ENCODE measurements around the gene EXOSC6. TPM values are rescaled to one million over a fixed set of nuclear protein-coding genes. Genes with fewer than 3 reads are reported as not detected.
"Not testable (repeated sequence)": the region's sequence is repeated elsewhere in the genome, so short reads cannot be mapped to it uniquely, and the experiment has no call there.

Gene EXOSC6
- total RNA-seq, 2 experiments from 2014 or later: 27.6 to 28.5 TPM

- POLR2A ChIA-PET; H3K4me1 Mint-ChIP-seq (ENCODE audit: low read depth); H3K9me3 Mint-ChIP-seq (ENCODE audit: insufficient read depth); H3K27me3 Mint-ChIP-seq (ENCODE audit: low read depth); H3K27ac Mint-ChIP-seq; ATAC-seq; DNase-seq; H3K4me3 Mint-ChIP-seq: not testable (repeated sequence)
- CTCF ChIA-PET: interaction anchor here (0.6 kb wide), 1 partner anchor 43 kb away, joined by 3 read pairs; no protein-coding TSS in a partner anchor
- peaks cover 34% of the 10 kb centered on the region for H3K36me3 Mint-ChIP-seq (ENCODE audit: low read depth)
Observed at GRCh38 chr16:70223971-70224513, 27.7 kb downstream of the EXOSC6 start.

- H3K4me1 Mint-ChIP-seq (ENCODE audit: low read depth); H3K27ac Mint-ChIP-seq; H3K9me3 Mint-ChIP-seq (ENCODE audit: insufficient read depth); CTCF ChIA-PET; ATAC-seq; DNase-seq; POLR2A ChIA-PET; H3K27me3 Mint-ChIP-seq (ENCODE audit: low read depth); H3K4me3 Mint-ChIP-seq: not testable (repeated sequence)
- H3K36me3 Mint-ChIP-seq (ENCODE audit: low read depth): peaks cover 34% of the 10 kb centered on the region
Observed at GRCh38 chr16:70223216-70223615, 28.5 kb downstream of the EXOSC6 start.

DNA sequence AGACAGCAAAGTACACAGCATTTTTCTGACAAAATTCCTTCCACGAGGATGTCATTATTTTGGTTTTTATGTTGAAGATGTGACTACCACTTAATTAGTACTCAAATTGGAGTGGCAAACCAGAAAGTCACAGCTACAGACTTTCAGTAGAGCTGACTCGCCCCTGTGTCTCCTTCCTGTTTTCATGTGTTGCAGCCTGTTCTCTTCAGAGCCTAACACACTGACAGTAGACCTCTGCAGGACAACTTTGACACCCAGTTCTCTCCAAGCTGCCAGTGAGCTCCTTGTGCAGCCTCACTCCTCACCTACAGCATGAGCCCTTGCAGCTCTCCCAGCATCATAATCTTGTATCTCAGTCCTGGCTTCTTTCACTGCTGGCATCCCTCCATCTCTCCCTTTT, 29.2 kb downstream of the EXOSC6 start:
- POLR2A ChIA-PET; H3K4me3 Mint-ChIP-seq; ATAC-seq; CTCF ChIA-PET; H3K9me3 Mint-ChIP-seq (ENCODE audit: insufficient read depth); H3K27me3 Mint-ChIP-seq (ENCODE audit: low read depth); DNase-seq; H3K4me1 Mint-ChIP-seq (ENCODE audit: low read depth): not testable (repeated sequence)
- Mint-ChIP-seq H3K36me3 (ENCODE audit: low read depth) (peaks cover 30% of the 10 kb centered on the region), H3K27ac (peak overlapping the region; percentile 54)

DNA sequence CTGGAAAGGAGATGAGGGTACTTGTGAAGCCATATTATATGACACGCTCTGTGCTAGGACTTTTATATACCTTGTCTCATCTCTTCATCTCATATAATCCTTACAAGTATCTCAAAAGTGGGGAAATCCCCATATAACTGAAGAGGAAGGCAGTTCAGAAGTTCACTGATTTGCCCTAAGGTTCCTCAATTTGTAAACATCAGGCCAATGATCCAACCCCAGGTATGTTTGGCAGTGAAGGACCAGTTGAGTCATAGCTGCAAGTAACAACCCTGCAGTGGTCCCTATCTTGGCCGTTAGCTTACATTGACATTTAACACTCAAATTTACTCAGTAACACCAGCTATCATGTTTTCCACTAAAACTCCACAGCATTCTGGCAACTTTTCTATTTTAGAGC, 33.2 kb downstream of the EXOSC6 start:
- H3K27ac Mint-ChIP-seq; DNase-seq; POLR2A ChIA-PET; H3K9me3 Mint-ChIP-seq (ENCODE audit: insufficient read depth); H3K4me1 Mint-ChIP-seq (ENCODE audit: low read depth); H3K27me3 Mint-ChIP-seq (ENCODE audit: low read depth); CTCF ChIA-PET; ATAC-seq; H3K4me3 Mint-ChIP-seq: not testable (repeated sequence)
- H3K36me3 Mint-ChIP-seq (ENCODE audit: low read depth): peaks cover 26% of the 10 kb centered on the region

DNA sequence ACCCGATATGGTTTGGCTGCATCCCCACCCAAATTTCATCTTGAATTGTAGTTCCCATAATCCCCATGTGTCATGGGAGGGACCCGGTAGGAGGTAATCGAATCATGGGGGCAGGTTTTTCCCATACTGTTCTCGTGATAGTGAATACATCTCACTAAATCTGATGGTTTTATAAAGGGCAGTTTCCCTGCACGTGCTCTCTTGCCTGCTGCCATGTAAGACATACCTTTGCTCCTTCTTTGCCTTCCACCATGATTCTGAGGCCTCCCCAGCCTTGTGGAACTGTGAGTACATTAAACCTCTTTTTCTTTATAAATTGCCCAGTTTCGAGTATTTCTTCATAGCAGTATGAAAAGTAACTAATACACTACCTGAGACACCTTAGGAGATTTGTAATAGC, 45.4 kb downstream of the EXOSC6 start:
- H3K27ac Mint-ChIP-seq; CTCF ChIA-PET; H3K27me3 Mint-ChIP-seq (ENCODE audit: low read depth); H3K4me1 Mint-ChIP-seq (ENCODE audit: low read depth); H3K4me3 Mint-ChIP-seq; H3K9me3 Mint-ChIP-seq (ENCODE audit: insufficient read depth); DNase-seq; ATAC-seq; POLR2A ChIA-PET: not testable (repeated sequence)
- H3K36me3 Mint-ChIP-seq (ENCODE audit: low read depth): peaks cover 25% of the 10 kb centered on the region

GRCh38 chr16:70204668-70205405, 46.9 kb downstream of the EXOSC6 start:
- H3K4me3 Mint-ChIP-seq; H3K9me3 Mint-ChIP-seq (ENCODE audit: insufficient read depth); H3K4me1 Mint-ChIP-seq (ENCODE audit: low read depth); CTCF ChIA-PET; ATAC-seq; H3K27me3 Mint-ChIP-seq (ENCODE audit: low read depth); H3K27ac Mint-ChIP-seq; DNase-seq; POLR2A ChIA-PET: not testable (repeated sequence)
- H3K36me3 Mint-ChIP-seq (ENCODE audit: low read depth): peaks cover 18% of the 10 kb centered on the region

- H3K36me3 Mint-ChIP-seq (ENCODE audit: low read depth): peaks cover 13% of the 10 kb centered on the region
- H3K4me1 Mint-ChIP-seq (ENCODE audit: low read depth); H3K27me3 Mint-ChIP-seq (ENCODE audit: low read depth); ATAC-seq; H3K27ac Mint-ChIP-seq; H3K9me3 Mint-ChIP-seq (ENCODE audit: insufficient read depth); H3K4me3 Mint-ChIP-seq; DNase-seq; CTCF ChIA-PET; POLR2A ChIA-PET: not testable (repeated sequence)
Observed at GRCh38 chr16:70204010-70204409, 47.7 kb downstream of the EXOSC6 start.

DNA sequence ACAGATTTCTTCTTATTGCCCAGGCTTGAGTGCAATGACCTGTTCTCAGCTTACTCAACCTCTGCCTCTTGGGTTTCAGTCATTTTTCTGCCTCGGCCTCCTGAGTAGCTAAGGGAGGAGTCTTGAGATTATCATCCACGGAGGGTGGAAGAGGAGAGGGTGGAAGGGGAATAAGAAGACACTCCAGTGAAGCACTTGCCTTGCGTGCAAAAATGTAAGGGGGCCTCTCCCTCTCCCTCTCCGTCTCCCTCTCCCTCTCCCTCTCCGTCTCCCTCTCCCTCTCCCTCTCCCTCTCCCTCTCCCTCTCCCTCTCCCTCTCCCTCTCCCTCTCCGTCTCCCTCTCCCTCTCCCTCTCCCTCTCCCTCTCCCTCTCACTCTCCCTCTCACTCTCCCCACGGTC, 48.2 kb downstream of the EXOSC6 start:
- H3K27me3 Mint-ChIP-seq (ENCODE audit: low read depth); POLR2A ChIA-PET; H3K27ac Mint-ChIP-seq; ATAC-seq; H3K4me3 Mint-ChIP-seq; H3K4me1 Mint-ChIP-seq (ENCODE audit: low read depth); DNase-seq; CTCF ChIA-PET; H3K9me3 Mint-ChIP-seq (ENCODE audit: insufficient read depth): not testable (repeated sequence)
- peaks cover 13% of the 10 kb centered on the region for H3K36me3 Mint-ChIP-seq (ENCODE audit: low read depth)

GRCh38 chr16:70200063-70200462, 51.7 kb downstream of the EXOSC6 start:
- H3K9me3 Mint-ChIP-seq (ENCODE audit: insufficient read depth); H3K4me3 Mint-ChIP-seq; ATAC-seq; CTCF ChIA-PET; H3K36me3 Mint-ChIP-seq (ENCODE audit: low read depth); POLR2A ChIA-PET; DNase-seq; H3K27ac Mint-ChIP-seq; H3K4me1 Mint-ChIP-seq (ENCODE audit: low read depth); H3K27me3 Mint-ChIP-seq (ENCODE audit: low read depth): not testable (repeated sequence)

DNA sequence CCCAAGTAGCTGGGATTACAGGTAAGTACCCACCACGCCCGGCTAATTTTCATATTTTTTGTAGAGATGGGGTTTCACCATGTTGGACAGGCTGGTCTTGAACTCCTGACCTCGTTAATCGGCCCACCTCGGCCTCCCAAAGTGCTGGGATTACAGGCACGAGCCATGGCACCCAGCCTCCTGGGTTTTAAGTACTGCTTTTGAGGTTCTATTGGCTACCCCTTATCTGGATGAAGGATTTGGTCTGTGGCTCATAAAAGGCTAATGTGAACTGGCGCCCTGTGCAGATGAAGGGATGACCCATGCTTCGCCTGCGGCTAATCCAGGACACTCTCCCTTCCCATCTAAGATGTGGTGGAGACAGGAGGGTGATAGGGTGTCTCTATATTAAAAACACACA, 52.6 kb downstream of the EXOSC6 start:
- CTCF ChIA-PET; POLR2A ChIA-PET; H3K9me3 Mint-ChIP-seq (ENCODE audit: insufficient read depth); DNase-seq; H3K36me3 Mint-ChIP-seq (ENCODE audit: low read depth); ATAC-seq; H3K27ac Mint-ChIP-seq; H3K4me3 Mint-ChIP-seq; H3K4me1 Mint-ChIP-seq (ENCODE audit: low read depth); H3K27me3 Mint-ChIP-seq (ENCODE audit: low read depth): not testable (repeated sequence)

- not testable (repeated sequence) for H3K27ac Mint-ChIP-seq, ATAC-seq
Observed at GRCh38 chr16:70198666-70199065, 53.1 kb downstream of the EXOSC6 start.

DNA sequence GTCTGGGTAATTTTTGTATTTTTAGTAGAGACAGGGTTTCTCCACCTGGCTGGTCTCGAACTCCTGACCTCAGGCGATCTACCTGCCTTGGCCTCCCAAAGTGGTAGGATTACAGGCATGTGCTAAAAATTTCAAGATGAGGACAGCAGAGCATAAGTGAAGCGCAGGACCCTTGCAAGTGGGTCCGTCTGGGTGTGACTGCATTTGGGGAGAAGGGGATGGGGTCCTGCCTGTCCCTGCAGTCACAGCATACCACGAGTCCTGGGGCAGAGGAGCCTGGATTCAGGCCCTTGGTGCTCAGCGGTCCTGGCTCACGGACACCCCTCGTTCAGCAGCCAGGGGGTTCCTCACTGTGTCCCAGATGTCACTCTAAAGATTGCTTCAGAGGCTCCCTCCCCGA, 53.5 kb downstream of the EXOSC6 start:
- H3K9me3 Mint-ChIP-seq (ENCODE audit: insufficient read depth); H3K4me3 Mint-ChIP-seq; H3K27ac Mint-ChIP-seq; H3K27me3 Mint-ChIP-seq (ENCODE audit: low read depth); H3K36me3 Mint-ChIP-seq (ENCODE audit: low read depth); H3K4me1 Mint-ChIP-seq (ENCODE audit: low read depth); ATAC-seq; DNase-seq; POLR2A ChIA-PET; CTCF ChIA-PET: not testable (repeated sequence)

More at GRCh38 chr16:70198666-70199065, 53.1 kb downstream of the EXOSC6 start:
- H3K4me1 Mint-ChIP-seq (ENCODE audit: low read depth); H3K9me3 Mint-ChIP-seq (ENCODE audit: insufficient read depth); DNase-seq; CTCF ChIA-PET; H3K4me3 Mint-ChIP-seq; POLR2A ChIA-PET; H3K27me3 Mint-ChIP-seq (ENCODE audit: low read depth); H3K36me3 Mint-ChIP-seq (ENCODE audit: low read depth): not testable (repeated sequence)

DNA sequence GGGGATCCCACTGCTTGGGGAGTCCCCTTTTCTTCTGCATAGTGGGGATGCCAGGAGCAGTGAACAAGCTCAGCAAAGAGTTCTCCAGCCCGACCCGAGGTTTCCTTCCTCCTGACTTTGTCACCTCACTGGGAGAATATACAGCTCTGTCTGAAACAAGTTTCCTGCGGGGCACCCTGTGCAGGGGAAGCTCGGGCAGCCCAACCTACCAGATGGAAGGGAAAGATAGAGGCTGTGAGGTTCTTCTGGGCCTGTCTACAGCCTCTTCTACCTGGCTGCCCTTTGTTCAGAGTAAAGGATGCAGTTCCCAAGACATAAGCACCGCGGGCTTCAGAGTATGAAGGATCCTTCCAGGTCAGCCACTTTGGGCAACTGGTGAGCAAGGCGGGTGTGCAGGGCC, 54.1 kb downstream of the EXOSC6 start:
- H3K27ac Mint-ChIP-seq; H3K9me3 Mint-ChIP-seq (ENCODE audit: insufficient read depth); ATAC-seq; H3K36me3 Mint-ChIP-seq (ENCODE audit: low read depth); POLR2A ChIA-PET; H3K27me3 Mint-ChIP-seq (ENCODE audit: low read depth); DNase-seq; CTCF ChIA-PET; H3K4me3 Mint-ChIP-seq; H3K4me1 Mint-ChIP-seq (ENCODE audit: low read depth): not testable (repeated sequence)

Measured in activated CD8-positive, alpha-beta T cell treated with anti-CD3 and anti-CD28 coated beads, Interleukin-2, amount 10 ng/mL, durations not matched to agents 7 days and 5 days (primary cell).